CD4-positive, alpha-beta T cell treated with Interleukin-6 for 4 hours (primary cell): ENCODE measurements around the gene TTYH2.

Experiments used
- DNase-seq: peaks from one replicate; pipeline ENCODE4 v3.0.0-alpha.2; 2020; ENCODE audit warnings: mixed read lengths

Gene TTYH2

GRCh38 chr17:74196541-74197317, 16.6 kb upstream of the TTYH2 start:
- no peak for DNase-seq

- no peak for DNase-seq
Measured at GRCh38 chr17:74197801-74198200, 15.6 kb upstream of the TTYH2 start.

GRCh38 chr17:74198694-74199093, 14.7 kb upstream of the TTYH2 start:
- DNase-seq, result no peak

- peak; percentile 67 for DNase-seq
Measured at GRCh38 chr17:74199306-74200092, 13.9 kb upstream of the TTYH2 start.

GRCh38 chr17:74200112-74200511, 13.3 kb upstream of the TTYH2 start:
- no peak for DNase-seq

- DNase-seq, result no peak
Measured at GRCh38 chr17:74201250-74201649, 12.1 kb upstream of the TTYH2 start.

GRCh38 chr17:74201948-74202347, 11.4 kb upstream of the TTYH2 start:
- no peak for DNase-seq

- no peak for DNase-seq
Measured at GRCh38 chr17:74202938-74203337, 10.4 kb upstream of the TTYH2 start.

- DNase-seq, result peak; percentile 96
Measured at GRCh38 chr17:74203439-74204240, 9.7 kb upstream of the TTYH2 start, which contains the start of gene RPL38. Gene RPL38, plus strand, starts transcription at chr17:74203678. Its CDS starts 278 bp downstream, at chr17:74203956.

- DNase-seq, result no peak
Measured at GRCh38 chr17:74204474-74204873, 8.9 kb upstream of the TTYH2 start.

- no peak for DNase-seq
Measured at GRCh38 chr17:74205274-74205673, 8.1 kb upstream of the TTYH2 start.

GRCh38 chr17:74206332-74206818, 7.0 kb upstream of the TTYH2 start:
- no peak for DNase-seq

- DNase-seq, result peak; percentile 82
Measured at GRCh38 chr17:74210191-74211140, 2.9 kb upstream of the TTYH2 start.

GRCh38 chr17:74211141-74211911, 2.0 kb upstream of the TTYH2 start:
- no peak for DNase-seq

- no peak for DNase-seq
Measured at GRCh38 chr17:74211912-74212208, 1.5 kb upstream of the TTYH2 start.

GRCh38 chr17:74212209-74212912, 1.0 kb upstream of the TTYH2 start:
- peak; percentile 39 for DNase-seq

GRCh38 chr17:74213861-74214391, 555 bp downstream of the TTYH2 start:
- peak; percentile 22 for DNase-seq

GRCh38 chr17:74214484-74215341, 1.3 kb downstream of the TTYH2 start:
- no peak for DNase-seq

- DNase-seq, result no peak
Measured at GRCh38 chr17:74215342-74215727, 2.0 kb downstream of the TTYH2 start.
